SJCRH30 (cell line): ENCODE results near the gene FKBP2. TPM values are rescaled to one million over a fixed set of nuclear protein-coding genes. Genes with fewer than 3 reads are reported as not detected.

ENCODE experiments used
- total RNA-seq: library from RNA; depleted of rRNA; stranded (reverse); fragments of >200 nt; shearing (Covaris generic); gene quantifications from 2 replicates; pipeline ENCODE4 v1.2.3, GENCODE V29; 2014; rRNA removed

Gene FKBP2
- total RNA-seq, 1 experiment from 2014 or later: 53.5 TPM

Other genes starting within 250 kb of the FKBP2 start
- gene FLRT1, start 205.2 kb upstream of the FKBP2 start, total RNA-seq: 0.76 and 1.4 TPM in 2 replicates
- gene MACROD1, start 75.0 kb upstream of the FKBP2 start, total RNA-seq: 25.6 and 26.3 TPM in 2 replicates
- 283 and 302 TPM in 2 replicates for gene STIP1, start 54.9 kb upstream of the FKBP2 start, total RNA-seq
- gene FERMT3, start 34.4 kb upstream of the FKBP2 start, total RNA-seq: 4.9 and 8.6 TPM in 2 replicates
- gene TRPT1, start 14.9 kb upstream of the FKBP2 start, total RNA-seq: 18.6 and 24.9 TPM in 2 replicates
- 20.7 and 21.1 TPM in 2 replicates for gene NUDT22, start 14.8 kb upstream of the FKBP2 start, total RNA-seq
- gene DNAJC4, start 10.5 kb upstream of the FKBP2 start, total RNA-seq: 2.0 and 5.3 TPM in 2 replicates
- 26.4 and 27.8 TPM in 2 replicates for gene VEGFB, start 6.5 kb upstream of the FKBP2 start, total RNA-seq
- gene PPP1R14B, start 5.8 kb downstream of the FKBP2 start, total RNA-seq: 556 and 639 TPM in 2 replicates
- gene PLCB3, start 10.4 kb downstream of the FKBP2 start, total RNA-seq: 35.8 and 38.3 TPM in 2 replicates
- gene BAD, start 43.6 kb downstream of the FKBP2 start, total RNA-seq: 25.9 and 32.0 TPM in 2 replicates
- 16.1 and 17.6 TPM in 2 replicates for gene GPR137, start 44.8 kb downstream of the FKBP2 start, total RNA-seq
- gene KCNK4, start 50.2 kb downstream of the FKBP2 start, total RNA-seq: not detected in 2 replicates
- not detected in 2 replicates for gene CATSPERZ, start 59.3 kb downstream of the FKBP2 start, total RNA-seq
- gene ESRRA, start 64.4 kb downstream of the FKBP2 start, total RNA-seq: 22.6 and 23.8 TPM in 2 replicates
- gene TRMT112, start 76.5 kb downstream of the FKBP2 start, total RNA-seq: 185 and 215 TPM in 2 replicates
- gene PRDX5, start 77.0 kb downstream of the FKBP2 start, total RNA-seq: 105 and 130 TPM in 2 replicates
- 0.59 and 0.96 TPM in 2 replicates for gene CCDC88B, start 99.1 kb downstream of the FKBP2 start, total RNA-seq
- 15.4 and 18.6 TPM in 2 replicates for gene RPS6KA4, start 118.1 kb downstream of the FKBP2 start, total RNA-seq